ENCODE measurements around the gene CAPN9.
A peak's percentile ranks its signal among the peaks of the same experiment; 100 is the strongest.
"Not testable (repeated sequence)": the region's sequence is repeated elsewhere in the genome, so short reads cannot be mapped to it uniquely, and the experiment has no call there.

Gene CAPN9

GRCh38 chr1:230749150-230749549 is 2.0 kb downstream of the CAPN9 start:
- DNase-seq: no peak

- no peak for DNase-seq
These were observed 2.4 kb downstream of the CAPN9 start for GRCh38 chr1:230749635-230750034.

- DNase-seq: no peak
These were observed 3.4 kb downstream of the CAPN9 start for GRCh38 chr1:230750576-230750975.

- no peak for DNase-seq
These were observed 3.9 kb downstream of the CAPN9 start for GRCh38 chr1:230750986-230751625.

GRCh38 chr1:230752407-230752806 is 5.2 kb downstream of the CAPN9 start:
- no peak for DNase-seq

- DNase-seq: no peak
These were observed 6.0 kb downstream of the CAPN9 start for GRCh38 chr1:230753191-230753585.

- no peak for DNase-seq
These were observed 6.5 kb downstream of the CAPN9 start for GRCh38 chr1:230753586-230754251.

- peak; percentile 5 for DNase-seq
These were observed 7.6 kb downstream of the CAPN9 start for GRCh38 chr1:230754796-230755195.

- DNase-seq: no peak
These were observed 10.9 kb downstream of the CAPN9 start for GRCh38 chr1:230757856-230758708.

GRCh38 chr1:230758709-230759368 is 11.7 kb downstream of the CAPN9 start:
- no peak for DNase-seq

- DNase-seq: no peak
These were observed 12.3 kb downstream of the CAPN9 start for GRCh38 chr1:230759369-230760065.

- no peak for DNase-seq
These were observed 13.2 kb downstream of the CAPN9 start for GRCh38 chr1:230760360-230760827.

- DNase-seq: no peak
These were observed 14.4 kb downstream of the CAPN9 start for GRCh38 chr1:230761443-230762167.

- no peak for DNase-seq
These were observed 16.9 kb downstream of the CAPN9 start for GRCh38 chr1:230763927-230764591.

- DNase-seq: no peak
These were observed 19.1 kb downstream of the CAPN9 start for GRCh38 chr1:230766318-230766717.

- DNase-seq: not testable (repeated sequence)
These were observed 20.8 kb downstream of the CAPN9 start for GRCh38 chr1:230767859-230768612.

GRCh38 chr1:230768903-230769570 is 21.8 kb downstream of the CAPN9 start:
- DNase-seq: no peak

- DNase-seq: no peak
These were observed 23.1 kb downstream of the CAPN9 start for GRCh38 chr1:230770317-230770716.

GRCh38 chr1:230771773-230772354 is 24.7 kb downstream of the CAPN9 start:
- no peak for DNase-seq

All from NCI-H226 (cell line).